HepG2 (cell line): ENCODE measurements around the gene KIAA1549. TPM values are rescaled to one million over a fixed set of nuclear protein-coding genes. Genes with fewer than 3 reads are reported as not detected.

Experiments used
- ATAC-seq: fragments of 200-7000 bp; cut with Tn5 transposase; 3 replicates; pipeline ENCODE4 v1.9.1; 2020; ENCODE audit warnings: mild to moderate bottlenecking, moderate library complexity
- BruUV-seq: library from RNA; stranded (reverse); fragments of 400-500 nt; replicated peaks from 2 replicates; lab custom pipeline; 2021; lab: Mats Ljungman, UMichigan
- CTCF ChIA-PET: fragments of 300-600 bp; formaldehyde crosslinking; extraction: SDS; loops from one replicate; lab custom pipeline; 2021; ENCODE audit warnings: low total read pairs, inconsistent platforms, low intra/inter-chr PET ratio; lab: Yijun Ruan, JAX
- POLR2A ChIA-PET: fragments of 350-600 bp; sonication (Branson Sonifier 250); formaldehyde crosslinking; loops from one replicate; lab custom pipeline; 2020; ENCODE audit warnings: antibody characterized with exemption, inconsistent platforms; lab: Yijun Ruan, JAX
- DNase-seq: peaks from one replicate; pipeline ENCODE4 v3.0.0-alpha.2; 2015; ENCODE audit warnings: low spot score
- FAIRE-seq: peaks from 3 replicates; lab custom pipeline; 2011; peaks lifted over from hg19 to GRCh38; lab: Jason Lieb, UNC
- H2AFZ ChIP-seq: one replicate; pipeline ENCODE4 v1.6.1; 2011; ENCODE audit warnings: low read length, inconsistent platforms
- H3K27ac ChIP-seq: fragments of 300-600 bp; 3 replicates; pipeline ENCODE4 v1.8.0; 2011; ENCODE audit warnings: mixed run types, mild to moderate bottlenecking, mixed read lengths, low read length, inconsistent platforms; ENCODE audit not compliant: insufficient read depth; ENCODE audit errors: extremely low read length
- H3K27me3 ChIP-seq, 2 experiments: fragments of 200-600 bp in 1 of 2; 2 replicates in 1 of 2; 3 replicates in 1 of 2; pipeline versions ENCODE4 v1.6.0 to v1.8.0; 2011; ENCODE audit warnings: low read length in 2 of 2, mild to moderate bottlenecking in 2 of 2, moderate library complexity in 2 of 2, inconsistent platforms in 1 of 2; ENCODE audit not compliant: insufficient read depth in 2 of 2, control insufficient read depth in 1 of 2
- H3K36me3 ChIP-seq, 2 experiments: fragments of 200-600 bp in 1 of 2; replicated peaks in 1 of 2; 2 replicates in 1 of 2; 3 replicates in 1 of 2; pipeline versions ENCODE4 v1.5.1 to v1.8.0; 2011; ENCODE audit warnings: low read length in 2 of 2, inconsistent platforms in 1 of 2; ENCODE audit not compliant: insufficient read depth in 2 of 2, control insufficient read depth in 1 of 2
- H3K4me1 ChIP-seq: 2 replicates; pipeline ENCODE4 v1.5.1; 2012; ENCODE audit warnings: low read length, inconsistent platforms; ENCODE audit not compliant: insufficient read depth
- H3K4me2 ChIP-seq: 2 replicates; pipeline ENCODE4 v1.6.0; 2011; ENCODE audit warnings: low read depth, low read length, inconsistent platforms
- H3K4me3 ChIP-seq, 3 experiments: fragments of 200-600 bp in 1 of 3; sonication (generic), shearing (Covaris generic) in 1 of 3; replicated peaks in 1 of 3; 2 replicates each; pipeline ENCODE4 v1.5.1; 2011 to 2016; ENCODE audit warnings: low read length in 3 of 3, inconsistent platforms in 2 of 3, low read depth in 2 of 3, mild to moderate bottlenecking in 2 of 3, control low read depth in 1 of 3, mixed read lengths in 1 of 3; ENCODE audit not compliant: insufficient read depth in 1 of 3
- H3K79me2 ChIP-seq: one replicate; pipeline ENCODE4 v1.6.1; 2011; ENCODE audit warnings: low read length, inconsistent platforms; ENCODE audit not compliant: insufficient read depth
- H3K9ac ChIP-seq: 2 replicates; pipeline ENCODE4 v1.6.0; 2011; ENCODE audit warnings: mild to moderate bottlenecking, low read depth, low read length, inconsistent platforms; ENCODE audit not compliant: insufficient read depth
- H3K9me3 ChIP-seq: 2 replicates; pipeline ENCODE4 v1.5.1; 2012; ENCODE audit warnings: mild to moderate bottlenecking, low read length
- H4K20me1 ChIP-seq: 2 replicates; pipeline ENCODE4 v1.6.0; 2011; ENCODE audit warnings: inconsistent platforms, mild to moderate bottlenecking, low read length, moderate library complexity; ENCODE audit not compliant: insufficient read depth
- ELF3 ChIP-seq: IDR thresholded peaks from 2 replicates; pipeline ENCODE4 v1.6.1; 2016; ENCODE audit warnings: missing genetic modification reagents, missing compliant biosample characterization
- KAT2B ChIP-seq: fragments of 150-350 bp; IDR thresholded peaks from 2 replicates; pipeline ENCODE4 v1.6.1; 2014; ENCODE audit warnings: low read depth, low read length, borderline replicate concordance
- MED13 ChIP-seq: sonication (generic); formaldehyde crosslinking; IDR thresholded peaks from 2 replicates; pipeline ENCODE4 v1.5.0; 2020; ENCODE audit warnings: missing genetic modification reagents
- MYC ChIP-seq: sonication (generic); formaldehyde crosslinking; IDR thresholded peaks from 2 replicates; pipeline ENCODE4 v1.9.0; 2021; ENCODE audit warnings: missing genetic modification reagents, borderline replicate concordance
- POLR2AphosphoS2 ChIP-seq: IDR thresholded peaks from 2 replicates; pipeline ENCODE4 v1.6.1; 2011; ENCODE audit warnings: low read depth, low read length, improper control_type of control experiment
- RXRB ChIP-seq: IDR thresholded peaks from 2 replicates; pipeline ENCODE4 v1.6.1; 2016; ENCODE audit warnings: borderline replicate concordance, missing genetic modification reagents, missing compliant biosample characterization
- ZNF333 ChIP-seq: sonication (generic); formaldehyde crosslinking; IDR thresholded peaks from 2 replicates; pipeline ENCODE4 v1.4.0; 2020; ENCODE audit warnings: mild to moderate bottlenecking, missing genetic modification reagents, borderline replicate concordance
- ZNF83 ChIP-seq: sonication (generic); formaldehyde crosslinking; IDR thresholded peaks from 2 replicates; pipeline ENCODE4 v1.4.0; 2020; ENCODE audit warnings: missing genetic modification reagents, mild to moderate bottlenecking, borderline replicate concordance
- WGBS: methylation state at CpG from one replicate; pipeline ENCODE4 v1.1.6; 2017; ENCODE audit warnings: low lambda C conversion rate; 5-methylcytosine and 5-hydroxymethylcytosine counted together
- in situ Hi-C: cut with HindIII; loops from 2 replicates; pipeline ENCODE4 v1.10.0; 2017; ENCODE audit warnings: low pct_unique_long_range_greater_than_20kb; ENCODE audit not compliant: extremely low pct_ligation_motif_present
- intact Hi-C: fragments of 100-400 bp; cut with micrococcal nuclease; formaldehyde crosslinking; loops from one replicate; pipeline ENCODE4 v1.10.0; 2022; ENCODE audit not compliant: unreplicated experiment
- polyA plus RNA-seq, 8 experiments: library from polyadenylated mRNA; depleted of rRNA in 3 of 8; stranded (reverse) in 7 of 8; unstranded in 1 of 8; fragments of >200 nt; fragmentation: Illumina TruSeq in 4 of 8; extraction: Trizol in 4 of 8; gene quantifications; 2 replicates each; pipeline versions ENCODE4 v1.2.1 to v1.2.3, GENCODE V29; 2011 to 2016; ENCODE audit warnings: low read depth in 4 of 8, missing spikeins in 1 of 8, mixed read lengths in 1 of 8; ENCODE audit not compliant: insufficient read depth in 1 of 8
- total RNA-seq, 5 experiments: library from RNA; depleted of rRNA; stranded (reverse); fragments of >200 nt; fragmentation: Illumina TruSeq; extraction: Trizol; gene quantifications; 2 replicates each; pipeline ENCODE4 v1.2.3, GENCODE V29; 2016; ENCODE audit warnings: low read depth in 1 of 5
- TF ChIP-seq, protein P1 (sequence below): sonication (generic); formaldehyde crosslinking; IDR thresholded peaks from 2 replicates; pipeline ENCODE4 v1.5.1; 2020; ENCODE audit warnings: missing genetic modification reagents, mild to moderate bottlenecking, borderline replicate concordance

Gene KIAA1549
- total and polyA plus RNA-seq, 2 of the 13 experiments (the other 11 are each of a cell fraction or from before 2014, with no cell fraction given) = 1.1 to 1.8 TPM

DNA sequence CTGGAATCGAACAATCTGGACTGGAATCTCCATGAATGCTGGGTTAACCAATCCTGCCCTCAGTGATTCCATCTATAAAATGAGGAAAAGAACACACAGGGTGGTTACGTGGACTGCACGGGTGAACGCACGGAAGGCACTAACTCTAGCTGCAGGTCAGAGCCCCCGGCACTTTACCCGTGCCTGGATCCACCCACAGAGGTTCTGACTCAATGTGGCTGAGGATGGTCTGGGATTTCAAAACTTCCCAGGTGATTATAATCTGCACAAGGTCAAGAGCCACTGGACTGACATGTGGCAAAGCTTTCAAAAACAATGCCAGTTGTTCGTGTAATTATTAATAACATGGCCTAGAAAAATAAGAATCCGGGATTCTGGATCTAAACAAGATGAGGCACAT lies 29.2 kb downstream of the KIAA1549 start:
- no TSS peak for BruUV-seq
- no peak for FAIRE-seq
- no peak overlapping the region for H3K4me2 ChIP-seq
- H3K79me2 ChIP-seq = no peaks in the 10 kb centered on the region
- peak; percentile 17 for DNase-seq
- intact Hi-C loops = no loop called here
- H3K9ac ChIP-seq = no peak overlapping the region
- ATAC-seq = peak; percentile 56
- no peak overlapping the region for H3K4me3 ChIP-seq
- H3K27ac ChIP-seq = no peak overlapping the region
- H3K36me3 ChIP-seq = no peaks in the 10 kb centered on the region
- 51% methylated on average over 9 of the region's 9 CpGs for WGBS
- H4K20me1 ChIP-seq = no peaks in the 10 kb centered on the region
- no peaks in the 10 kb centered on the region for H3K27me3 ChIP-seq
- H3K9me3 ChIP-seq = no peaks in the 10 kb centered on the region
- no peak for TF ChIP-seq MED13 (CRISPR knock-in tag)
- TF ChIP-seq ZNF333 = no peak
- no peak for TF ChIP-seq ELF3 (CRISPR knock-in tag)
- TF ChIP-seq MYC = no peak
- TF ChIP-seq POLR2AphosphoS2 = no peak
- TF ChIP-seq, protein P1, sequence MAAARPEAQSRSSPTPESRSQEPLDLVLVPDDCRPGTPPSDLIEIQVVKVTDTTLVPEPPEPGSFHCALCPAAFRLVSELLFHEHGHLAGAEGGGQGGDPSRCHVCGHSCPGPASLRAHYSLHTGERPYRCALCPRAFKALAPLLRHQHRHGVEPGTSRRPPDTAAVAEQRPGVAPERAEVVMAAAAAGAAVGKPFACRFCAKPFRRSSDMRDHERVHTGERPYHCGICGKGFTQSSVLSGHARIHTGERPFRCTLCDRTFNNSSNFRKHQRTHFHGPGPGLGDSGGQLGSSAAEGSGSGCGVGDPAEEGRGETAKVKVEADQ = no peak
- TF ChIP-seq, all 625 proteins: peak for 0
- in situ Hi-C loops = no loop called here
- ChIA-PET POLR2A (no interaction called here), CTCF (no interaction called here)
- Histone ChIP-seq H3K4me1 (peaks cover 11% of the 10 kb centered on the region), H2AFZ (no peak overlapping the region)

DNA sequence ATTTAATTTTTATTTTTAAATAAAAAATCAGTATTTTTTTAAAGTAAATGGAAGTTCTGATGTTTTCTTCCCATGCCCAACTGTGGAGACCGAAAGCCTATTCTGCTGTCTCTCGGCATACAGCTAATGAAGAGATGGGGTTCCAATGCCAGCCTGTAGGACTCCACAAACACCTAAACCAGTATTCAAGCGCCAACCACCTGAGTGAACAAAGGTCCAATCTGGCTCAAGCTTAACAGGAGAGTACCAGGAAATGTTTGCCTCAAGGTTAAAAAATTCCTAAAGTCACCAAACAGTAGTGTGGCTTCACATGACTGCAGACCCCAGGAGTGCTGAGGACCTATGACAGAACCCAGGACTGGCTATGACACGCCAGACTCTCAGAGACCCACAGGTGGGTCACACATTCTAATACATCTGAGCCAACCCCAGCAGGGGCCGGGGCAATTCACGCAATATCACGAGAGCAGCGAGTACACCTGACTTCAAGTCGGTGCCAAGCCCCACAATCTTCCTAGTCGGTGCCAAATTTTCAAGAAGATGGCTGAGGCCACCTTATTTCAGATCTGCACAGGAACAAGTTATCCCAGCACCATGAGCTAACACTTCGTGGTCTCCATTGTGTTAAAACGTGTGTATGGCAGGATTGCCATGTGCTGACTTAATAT lies 31.6 kb downstream of the KIAA1549 start:
- Histone ChIP-seq H3K27ac (no peak overlapping the region), H3K4me2 (no peak overlapping the region), H3K79me2 (no peaks in the 10 kb centered on the region), H4K20me1 (no peaks in the 10 kb centered on the region), H3K36me3 (no peaks in the 10 kb centered on the region), H3K4me1 (peaks cover 18% of the 10 kb centered on the region), H3K27me3 (no peaks in the 10 kb centered on the region), H2AFZ (no peak overlapping the region), H3K9me3 (no peaks in the 10 kb centered on the region), H3K9ac (no peak overlapping the region), H3K4me3 (no peak overlapping the region)
- WGBS = 92% methylated on average over 9 of the region's 12 CpGs
- ChIA-PET CTCF (no interaction called here), POLR2A (no interaction called here)
- FAIRE-seq (no peak), DNase-seq (no peak), ATAC-seq (no peak)
- no TSS peak for BruUV-seq
- in situ Hi-C loops = no loop called here
- TF ChIP-seq ZNF83 (CRISPR knock-in tag) (no peak), RXRB (no peak), KAT2B (no peak)
- intact Hi-C loops = no loop called here
